Nephron (organoid): ENCODE data around the gene PLEKHA8.

Experiments used
- H3K27ac Mint-ChIP-seq, 3 experiments: 2 replicates each; pipeline ENCODE4 v1.8.0; 2020; ENCODE audit warnings: mixed read lengths in 3 of 3, mild to moderate bottlenecking in 2 of 3, moderate library complexity in 1 of 3
- H3K27me3 Mint-ChIP-seq: 2 replicates; pipeline ENCODE4 v1.8.0; 2021; ENCODE audit warnings: low read depth, mild to moderate bottlenecking, moderate library complexity, mixed read lengths
- H3K36me3 Mint-ChIP-seq: 2 replicates; pipeline ENCODE4 v1.8.0; 2020; ENCODE audit warnings: low read depth, mixed read lengths
- H3K4me1 Mint-ChIP-seq: 2 replicates; pipeline ENCODE4 v1.8.0; 2020; ENCODE audit warnings: mixed read lengths
- H3K4me3 Mint-ChIP-seq, 3 experiments: 2 replicates each; pipeline ENCODE4 v1.8.0; 2020; ENCODE audit warnings: mild to moderate bottlenecking in 3 of 3, mixed read lengths in 3 of 3, moderate library complexity in 2 of 3
- H3K9me3 Mint-ChIP-seq: 2 replicates; pipeline ENCODE4 v1.8.0; 2020; ENCODE audit warnings: mixed read lengths
- TF ChIP-seq, protein P1 (sequence below), 3 experiments: fragments of 200-600 bp; sonication (generic); IDR thresholded peaks; one replicate each; pipeline ENCODE4 v1.5.0; 2021; ENCODE audit warnings: antibody characterized with exemption in 3 of 3; ENCODE audit not compliant: unreplicated experiment in 3 of 3

Gene PLEKHA8

DNA sequence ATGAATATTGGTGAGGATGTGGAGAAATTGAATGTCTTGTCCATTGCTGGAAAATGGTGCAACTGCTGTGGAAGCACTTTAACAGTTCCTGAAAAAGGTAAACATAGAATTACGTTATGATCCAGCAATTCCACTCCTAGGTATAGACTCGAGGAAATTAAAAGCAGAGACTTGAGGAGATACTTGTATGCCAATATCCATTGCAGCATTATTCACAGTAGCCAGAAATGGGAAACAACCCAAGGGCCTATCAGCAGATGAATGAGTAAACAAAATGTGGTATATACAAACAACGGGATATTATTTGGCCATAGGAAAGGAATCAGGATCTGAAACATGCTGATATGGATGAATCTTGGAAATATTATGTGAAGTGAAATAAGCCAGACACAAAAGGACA is 74.1 kb downstream of the PLEKHA8 start:
- Mint-ChIP-seq H3K27me3 (no peaks in the 10 kb centered on the region), H3K9me3 (peaks cover 20% of the 10 kb centered on the region), H3K4me1 (no peaks in the 10 kb centered on the region), H3K4me3 (no peak overlapping the region), H3K36me3 (peaks cover 48% of the 10 kb centered on the region), H3K27ac (no peak overlapping the region)
- TF ChIP-seq, protein P1, sequence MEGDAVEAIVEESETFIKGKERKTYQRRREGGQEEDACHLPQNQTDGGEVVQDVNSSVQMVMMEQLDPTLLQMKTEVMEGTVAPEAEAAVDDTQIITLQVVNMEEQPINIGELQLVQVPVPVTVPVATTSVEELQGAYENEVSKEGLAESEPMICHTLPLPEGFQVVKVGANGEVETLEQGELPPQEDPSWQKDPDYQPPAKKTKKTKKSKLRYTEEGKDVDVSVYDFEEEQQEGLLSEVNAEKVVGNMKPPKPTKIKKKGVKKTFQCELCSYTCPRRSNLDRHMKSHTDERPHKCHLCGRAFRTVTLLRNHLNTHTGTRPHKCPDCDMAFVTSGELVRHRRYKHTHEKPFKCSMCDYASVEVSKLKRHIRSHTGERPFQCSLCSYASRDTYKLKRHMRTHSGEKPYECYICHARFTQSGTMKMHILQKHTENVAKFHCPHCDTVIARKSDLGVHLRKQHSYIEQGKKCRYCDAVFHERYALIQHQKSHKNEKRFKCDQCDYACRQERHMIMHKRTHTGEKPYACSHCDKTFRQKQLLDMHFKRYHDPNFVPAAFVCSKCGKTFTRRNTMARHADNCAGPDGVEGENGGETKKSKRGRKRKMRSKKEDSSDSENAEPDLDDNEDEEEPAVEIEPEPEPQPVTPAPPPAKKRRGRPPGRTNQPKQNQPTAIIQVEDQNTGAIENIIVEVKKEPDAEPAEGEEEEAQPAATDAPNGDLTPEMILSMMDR (IDR thresholded peaks at IDR 0.05; ENCODE audit: unreplicated experiment in 3 of 3), result no peak

DNA sequence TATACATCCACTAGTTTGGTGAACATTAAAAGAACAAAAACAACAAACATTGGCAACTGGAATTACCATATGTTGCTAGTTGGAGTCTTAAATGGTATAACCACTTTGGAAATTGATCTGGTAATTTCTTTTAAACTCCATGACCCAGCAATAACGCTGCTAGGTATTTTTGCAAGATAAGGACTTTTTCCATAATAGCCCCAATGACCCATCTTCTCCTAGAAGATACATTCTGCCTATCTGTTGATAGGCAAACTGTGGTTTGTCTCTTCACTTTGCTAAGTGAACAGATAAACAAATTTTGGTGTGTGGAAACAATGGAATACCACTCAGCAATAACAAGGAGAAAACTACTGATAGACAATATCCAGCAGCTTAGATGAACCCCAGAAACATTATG is 75.9 kb downstream of the PLEKHA8 start:
- no peak overlapping the region for H3K27ac Mint-ChIP-seq
- TF ChIP-seq, protein P1 (IDR thresholded peaks at IDR 0.05; ENCODE audit: unreplicated experiment in 3 of 3), result no peak
- H3K9me3 Mint-ChIP-seq, result peaks cover 12% of the 10 kb centered on the region
- H3K4me1 Mint-ChIP-seq, result no peaks in the 10 kb centered on the region
- peaks cover 39% of the 10 kb centered on the region for H3K36me3 Mint-ChIP-seq
- no peak overlapping the region for H3K4me3 Mint-ChIP-seq
- H3K27me3 Mint-ChIP-seq, result no peaks in the 10 kb centered on the region

DNA sequence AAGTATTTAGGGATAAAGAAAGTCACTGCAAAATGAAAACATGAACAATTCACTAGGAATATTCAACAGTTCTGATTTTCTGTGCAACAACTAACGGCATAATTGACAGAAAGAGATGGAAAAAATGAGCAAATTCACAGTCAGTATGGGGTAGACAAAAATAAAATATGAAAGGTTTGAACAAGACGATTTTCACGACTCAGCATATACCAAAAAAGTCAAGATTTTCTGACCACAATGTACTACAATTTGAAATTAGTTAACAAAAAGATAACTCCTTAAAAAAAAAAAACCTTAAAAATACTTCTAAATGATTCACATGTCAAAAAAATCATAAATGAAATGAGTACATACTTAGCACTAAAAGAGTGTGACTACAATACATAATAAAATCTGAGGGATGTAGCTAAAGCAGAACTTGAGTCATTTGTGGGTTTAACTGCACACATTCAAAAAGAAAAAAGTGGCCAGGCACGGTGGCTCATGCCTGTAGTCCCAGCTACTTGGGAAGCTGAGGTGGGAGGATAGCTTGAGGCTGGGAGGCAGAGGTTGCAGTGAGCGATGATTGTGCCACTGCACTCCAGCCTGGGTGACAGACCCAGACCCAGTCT is 84.0 kb downstream of the PLEKHA8 start:
- Mint-ChIP-seq H3K27me3 (no peaks in the 10 kb centered on the region), H3K4me1 (peaks cover 10% of the 10 kb centered on the region), H3K4me3 (no peak overlapping the region), H3K9me3 (peaks cover 41% of the 10 kb centered on the region), H3K36me3 (peaks cover 56% of the 10 kb centered on the region), H3K27ac (no peak overlapping the region)
- TF ChIP-seq, protein P1 (IDR thresholded peaks at IDR 0.05; ENCODE audit: unreplicated experiment in 3 of 3), result no peak

DNA sequence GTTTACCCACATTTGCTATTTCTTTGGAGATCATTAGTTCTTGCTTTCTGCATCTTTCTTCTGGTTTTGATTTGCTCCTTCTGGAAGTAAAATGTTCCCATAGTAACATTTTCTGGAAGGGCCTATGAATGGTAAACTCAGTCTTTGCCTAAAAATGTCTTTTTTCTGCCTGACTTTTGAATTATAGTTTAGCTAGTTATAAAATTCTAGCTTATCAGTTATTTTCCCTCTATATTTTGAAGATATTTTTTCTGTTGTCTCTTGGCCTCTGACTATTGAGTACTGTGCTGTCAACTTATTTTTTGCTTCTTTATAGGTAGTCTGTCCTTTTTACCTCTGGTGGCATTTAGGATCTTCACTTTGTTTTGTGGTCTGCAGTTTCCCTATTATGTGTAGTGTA is 84.9 kb downstream of the PLEKHA8 start:
- no peak overlapping the region for H3K27ac Mint-ChIP-seq
- H3K4me1 Mint-ChIP-seq, result peaks cover 10% of the 10 kb centered on the region
- peaks cover 56% of the 10 kb centered on the region for H3K36me3 Mint-ChIP-seq
- H3K4me3 Mint-ChIP-seq, result no peak overlapping the region
- H3K9me3 Mint-ChIP-seq, result peaks cover 41% of the 10 kb centered on the region
- no peaks in the 10 kb centered on the region for H3K27me3 Mint-ChIP-seq
- TF ChIP-seq, protein P1 (IDR thresholded peaks at IDR 0.05; ENCODE audit: unreplicated experiment in 3 of 3), result no peak

DNA sequence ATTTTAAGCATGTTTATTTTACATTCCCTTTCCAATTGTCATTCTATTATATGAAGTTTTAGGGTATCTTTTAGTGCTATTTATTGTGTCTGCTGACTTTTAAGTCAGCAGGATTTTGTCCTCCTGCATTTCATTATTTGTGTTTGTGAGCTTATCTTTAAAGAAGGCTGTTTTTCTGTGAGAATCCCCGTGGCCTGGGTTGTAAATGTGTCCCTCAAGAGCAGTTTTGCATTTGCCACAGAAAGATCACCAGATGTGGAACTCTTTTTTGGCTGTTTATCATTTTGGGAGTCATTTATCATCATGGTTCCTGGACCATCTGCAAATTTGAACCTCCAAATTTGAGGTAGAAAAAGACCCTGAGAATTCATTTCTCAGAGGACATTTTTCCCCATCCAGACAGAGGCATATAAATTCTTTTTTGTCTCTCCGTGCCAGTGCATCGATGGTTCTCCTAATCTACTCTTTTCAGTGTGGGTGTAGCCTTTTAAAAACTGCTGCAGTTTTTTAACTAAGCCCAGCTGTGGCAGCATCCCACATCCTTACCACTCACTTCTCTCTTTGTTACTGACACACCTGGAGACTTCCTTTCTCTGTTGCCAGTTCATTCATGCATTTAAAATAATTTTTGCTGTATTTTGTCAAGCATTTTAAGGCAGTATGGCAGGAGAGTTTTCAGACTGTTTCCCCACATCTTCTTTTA is 86.5 kb downstream of the PLEKHA8 start:
- Mint-ChIP-seq H3K4me1 (peaks cover 16% of the 10 kb centered on the region), H3K9me3 (peaks cover 37% of the 10 kb centered on the region), H3K27ac (peak overlapping the region in 1 of 3 experiments; percentile 23), H3K36me3 (peaks cover 48% of the 10 kb centered on the region), H3K27me3 (no peaks in the 10 kb centered on the region), H3K4me3 (no peak overlapping the region)
- TF ChIP-seq, protein P1 (IDR thresholded peaks at IDR 0.05; ENCODE audit: unreplicated experiment in 3 of 3), result no peak
